Glutamatergic neuron (in vitro differentiated cells): ENCODE results near the gene GPR55. TPM values are rescaled to one million over a fixed set of nuclear protein-coding genes. Genes with fewer than 3 reads are reported as not detected.

Experiments
- DNase-seq: peaks from one replicate; pipeline ENCODE4 v3.0.0; 2022
- H3K27ac Mint-ChIP-seq: one replicate; pipeline ENCODE4 v1.8.0; 2020; ENCODE audit warnings: mild to moderate bottlenecking, mixed read lengths, inconsistent platforms; ENCODE audit not compliant: unreplicated experiment
- H3K27me3 Mint-ChIP-seq: one replicate; pipeline ENCODE4 v1.8.0; 2020; ENCODE audit warnings: mild to moderate bottlenecking, moderate library complexity, mixed read lengths, inconsistent platforms; ENCODE audit not compliant: unreplicated experiment
- H3K36me3 Mint-ChIP-seq: one replicate; pipeline ENCODE4 v1.8.0; 2020; ENCODE audit warnings: mild to moderate bottlenecking, mixed read lengths, inconsistent platforms; ENCODE audit not compliant: unreplicated experiment
- H3K4me1 Mint-ChIP-seq: one replicate; pipeline ENCODE4 v1.8.0; 2020; ENCODE audit warnings: mild to moderate bottlenecking, low read depth, mixed read lengths, inconsistent platforms; ENCODE audit not compliant: unreplicated experiment
- H3K4me3 Mint-ChIP-seq: one replicate; pipeline ENCODE4 v1.8.0; 2020; ENCODE audit warnings: mild to moderate bottlenecking, mixed read lengths, inconsistent platforms; ENCODE audit not compliant: unreplicated experiment
- H3K9me3 Mint-ChIP-seq: one replicate; pipeline ENCODE4 v1.8.0; 2020; ENCODE audit warnings: mild to moderate bottlenecking, moderate library complexity, mixed read lengths, inconsistent platforms; ENCODE audit not compliant: unreplicated experiment
- CTCF ChIP-seq: fragments of 200-600 bp; sonication (generic); IDR thresholded peaks from one replicate; pipeline ENCODE4 v1.5.0; 2021; ENCODE audit not compliant: partially characterized antibody, unreplicated experiment
- total RNA-seq: library from RNA; stranded (reverse); fragmentation: NEBNext Ultra II Directional; extraction: Animal tissue kit (Norgen Biotek cat#: 25700); gene quantifications from one replicate; pipeline ENCODE4 v1.2.1, GENCODE V29; 2021; ENCODE audit not compliant: unreplicated experiment

Gene GPR55
- total RNA-seq, 1 donor from 2014 or later: not detected

GRCh38 chr2:230906471-230907230 is 18.4 kb downstream of the GPR55 start:
- Mint-ChIP-seq H3K27ac (no peak overlapping the region), H3K4me3 (no peak overlapping the region), H3K9me3 (peaks cover 8% of the 10 kb centered on the region), H3K36me3 (peaks cover 13% of the 10 kb centered on the region), H3K27me3 (no peaks in the 10 kb centered on the region), H3K4me1 (no peaks in the 10 kb centered on the region)
- no peak for TF ChIP-seq CTCF
- no peak for DNase-seq

- H3K27ac Mint-ChIP-seq: no peak overlapping the region
- H3K9me3 Mint-ChIP-seq: peaks cover 8% of the 10 kb centered on the region
- H3K4me3 Mint-ChIP-seq: no peak overlapping the region
- DNase-seq: peak; percentile 4
- no peaks in the 10 kb centered on the region for H3K4me1 Mint-ChIP-seq
- TF ChIP-seq CTCF: no peak
- H3K36me3 Mint-ChIP-seq: peaks cover 11% of the 10 kb centered on the region
- H3K27me3 Mint-ChIP-seq: no peaks in the 10 kb centered on the region
Measured at GRCh38 chr2:230905448-230906421, 19.3 kb downstream of the GPR55 start.

GRCh38 chr2:230904856-230905447 is 20.1 kb downstream of the GPR55 start:
- H3K27ac Mint-ChIP-seq: no peak overlapping the region
- peak; percentile 7 for DNase-seq

GRCh38 chr2:230903231-230904150 is 21.6 kb downstream of the GPR55 start:
- no peak overlapping the region for H3K27ac Mint-ChIP-seq
- H3K36me3 Mint-ChIP-seq: no peaks in the 10 kb centered on the region
- no peak for DNase-seq
- peaks cover 2% of the 10 kb centered on the region for H3K27me3 Mint-ChIP-seq
- no peak overlapping the region for H3K4me3 Mint-ChIP-seq
- peaks cover 2% of the 10 kb centered on the region for H3K9me3 Mint-ChIP-seq
- TF ChIP-seq CTCF: no peak
- peaks cover 2% of the 10 kb centered on the region for H3K4me1 Mint-ChIP-seq

More at GRCh38 chr2:230904856-230905447, 20.1 kb downstream of the GPR55 start:
- H3K27me3 Mint-ChIP-seq: peaks cover 2% of the 10 kb centered on the region
- no peak overlapping the region for H3K4me3 Mint-ChIP-seq
- peaks cover 7% of the 10 kb centered on the region for H3K36me3 Mint-ChIP-seq
- H3K9me3 Mint-ChIP-seq: peaks cover 4% of the 10 kb centered on the region
- no peak for TF ChIP-seq CTCF
- H3K4me1 Mint-ChIP-seq: no peaks in the 10 kb centered on the region
